ENCODE data around the gene ATXN8OS. TPM values are rescaled to one million over a fixed set of nuclear protein-coding genes. Genes with fewer than 3 reads are reported as not detected.

Gene ATXN8OS
- total RNA-seq, 1 experiment from 2014 or later: not detected

GRCh38 chr13:70087247-70087646 is 20.4 kb upstream of the ATXN8OS start:
- H3K27ac Mint-ChIP-seq: no peak overlapping the region
- no peak overlapping the region for H2AFZ ChIP-seq (ENCODE audit: low read length)
- no peaks in the 10 kb centered on the region for H3K23me2 ChIP-seq (ENCODE audit: insufficient read length, low read depth, low read length, poor library complexity, severe bottlenecking)
- no peaks in the 10 kb centered on the region for H3K4me1 ChIP-seq (ENCODE audit: insufficient read depth, low read length)
- no peak overlapping the region for H3K18ac ChIP-seq (ENCODE audit: insufficient read length, low read depth, low read length)
- no peaks in the 10 kb centered on the region for H4K20me1 ChIP-seq (ENCODE audit: control insufficient read depth, insufficient read depth, insufficient read length)
- no peak overlapping the region for H2BK120ac ChIP-seq (ENCODE audit: low read depth, low read length, poor library complexity, severe bottlenecking)
- no peak overlapping the region for H2BK15ac ChIP-seq (ENCODE audit: low read depth, low read length)
- H3K4me2 ChIP-seq (ENCODE audit: insufficient read depth, insufficient read length, low read length): no peak overlapping the region
- H3K27ac ChIP-seq (ENCODE audit: insufficient read length, low read depth, low read length): no peak overlapping the region
- H4K5ac ChIP-seq (ENCODE audit: insufficient read length, low read depth, low read length): no peak overlapping the region
- H2BK12ac ChIP-seq (ENCODE audit: insufficient read length, low read depth, low read length): no peak overlapping the region
- H3K9me3 ChIP-seq (ENCODE audit: control insufficient read depth, low read depth, low read length): no peaks in the 10 kb centered on the region
- H2BK20ac ChIP-seq (ENCODE audit: low read depth, low read length, poor library complexity, severe bottlenecking): no peak overlapping the region
- H2BK5ac ChIP-seq (ENCODE audit: insufficient read length, low read length): no peak overlapping the region
- peaks cover 6 to 9% of the 10 kb centered on the region in 2 experiments for H3K4me1 Mint-ChIP-seq
- H3K79me1 ChIP-seq (ENCODE audit: insufficient read depth, low read depth, low read length, poor library complexity, severe bottlenecking): no peaks in the 10 kb centered on the region
- H4K91ac ChIP-seq (ENCODE audit: insufficient read length, low read depth, low read length): no peak overlapping the region
- H3K36me3 Mint-ChIP-seq (ENCODE audit: insufficient read depth in 1 of 3, low read depth in 3 of 3): no peaks in the 10 kb centered on the region
- no peak overlapping the region for H3K14ac ChIP-seq (ENCODE audit: insufficient read depth, low read length)
- H3K9ac ChIP-seq (ENCODE audit: extremely low read depth, insufficient read length, low read length): no peak overlapping the region
- TF ChIP-seq CTCF (conservative IDR thresholded peaks at IDR 0.05): no peak
- WGBS (ENCODE audit: extremely low coverage, insufficient read length, low lambda C conversion rate): no CpG with 5 or more reads among the region's 4 CpGs
- H3K9me3 Mint-ChIP-seq: no peaks in the 10 kb centered on the region
- no peaks in the 10 kb centered on the region for H3K79me2 ChIP-seq (ENCODE audit: insufficient read depth, low read length)
- no peak for DNase-seq
- H3K27me3 ChIP-seq (ENCODE audit: insufficient read depth, low read length): no peaks in the 10 kb centered on the region
- no peak overlapping the region for H4K8ac ChIP-seq (replicated peaks; ENCODE audit: insufficient read length, low read depth, low read length)
- no peak overlapping the region for H2AK5ac ChIP-seq (ENCODE audit: insufficient read length, low read length)
- H3K4me3 Mint-ChIP-seq: no peak overlapping the region
- H3T11ph ChIP-seq (ENCODE audit: low read length): no peak overlapping the region
- no peaks in the 10 kb centered on the region for H3K27me3 Mint-ChIP-seq (ENCODE audit: low read depth)
- H3K56ac ChIP-seq (ENCODE audit: insufficient read length, low read depth, low read length): no peak overlapping the region
- no peak overlapping the region for H3K4ac ChIP-seq (ENCODE audit: low read depth, low read length)
- no peak overlapping the region for H3K23ac ChIP-seq (ENCODE audit: insufficient read length, low read depth, low read length)
